ENCODE data around the gene TIMP2.

DNA sequence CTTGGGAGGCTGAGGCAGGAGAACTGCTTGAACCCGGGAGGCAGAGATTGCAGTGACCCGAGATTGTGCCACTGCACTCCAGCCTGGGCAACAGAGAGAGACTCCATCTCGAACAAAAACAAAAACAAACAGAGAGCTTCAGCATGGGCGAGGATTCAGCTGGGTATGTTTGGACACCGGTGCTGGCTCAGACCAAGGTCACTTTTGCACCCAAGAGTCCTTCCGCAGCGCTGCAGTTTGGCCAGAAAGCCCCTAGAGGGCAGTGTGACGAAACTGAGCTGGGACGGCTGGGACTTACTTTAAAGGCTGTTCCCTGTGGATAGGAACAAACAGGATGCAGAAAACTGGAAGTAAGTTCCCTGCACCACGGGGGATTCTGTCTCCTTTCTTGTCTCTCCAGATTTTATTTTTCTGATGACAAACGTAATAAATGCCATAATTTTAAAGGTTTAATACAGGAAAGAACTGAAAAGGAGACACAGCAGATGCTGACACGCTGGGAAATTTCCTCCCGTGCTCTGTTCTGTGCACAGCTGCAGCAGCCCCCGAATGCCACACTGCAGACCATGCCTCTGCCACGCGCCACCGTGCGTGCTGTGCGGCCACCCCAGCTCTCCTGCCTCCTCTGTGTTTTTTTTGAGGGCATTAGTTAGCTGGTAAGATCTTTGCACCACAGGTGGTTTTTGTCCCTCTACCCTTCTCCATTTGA is 59.4 kb downstream of the TIMP2 start:
- TF ChIP-seq YY1 (IDR thresholded peaks at IDR 0.05; ENCODE audit: insufficient read depth, insufficient read length) (no peak), ZNF274 (IDR thresholded peaks at IDR 0.05; ENCODE audit: low read depth, low read length) (no peak)

Data from NT2/D1 (cell line).